HFF-Myc (cell line): ENCODE data around the gene VIT.

Experiments
- DNase-seq: peaks from one replicate; pipeline ENCODE4 v3.0.0-alpha.2; 2011; ENCODE audit warnings: low read depth; ENCODE audit errors: extremely low read depth
- H3K4me3 ChIP-seq: replicated peaks from 2 replicates; pipeline ENCODE4 v1.5.1; 2011; ENCODE audit warnings: low read depth, mild to moderate bottlenecking, control low read depth, low read length
- TF ChIP-seq, protein P1 (sequence below): IDR thresholded peaks from 2 replicates; pipeline ENCODE4 v1.5.1; 2012; ENCODE audit warnings: mild to moderate bottlenecking, low read depth, low read length, control low read depth; ENCODE audit errors: missing control alignments

VIT gene

GRCh38 chr2:36701918-36702317, 5.4 kb downstream of the VIT start:
- no peak for DNase-seq
- TF ChIP-seq, protein P1, sequence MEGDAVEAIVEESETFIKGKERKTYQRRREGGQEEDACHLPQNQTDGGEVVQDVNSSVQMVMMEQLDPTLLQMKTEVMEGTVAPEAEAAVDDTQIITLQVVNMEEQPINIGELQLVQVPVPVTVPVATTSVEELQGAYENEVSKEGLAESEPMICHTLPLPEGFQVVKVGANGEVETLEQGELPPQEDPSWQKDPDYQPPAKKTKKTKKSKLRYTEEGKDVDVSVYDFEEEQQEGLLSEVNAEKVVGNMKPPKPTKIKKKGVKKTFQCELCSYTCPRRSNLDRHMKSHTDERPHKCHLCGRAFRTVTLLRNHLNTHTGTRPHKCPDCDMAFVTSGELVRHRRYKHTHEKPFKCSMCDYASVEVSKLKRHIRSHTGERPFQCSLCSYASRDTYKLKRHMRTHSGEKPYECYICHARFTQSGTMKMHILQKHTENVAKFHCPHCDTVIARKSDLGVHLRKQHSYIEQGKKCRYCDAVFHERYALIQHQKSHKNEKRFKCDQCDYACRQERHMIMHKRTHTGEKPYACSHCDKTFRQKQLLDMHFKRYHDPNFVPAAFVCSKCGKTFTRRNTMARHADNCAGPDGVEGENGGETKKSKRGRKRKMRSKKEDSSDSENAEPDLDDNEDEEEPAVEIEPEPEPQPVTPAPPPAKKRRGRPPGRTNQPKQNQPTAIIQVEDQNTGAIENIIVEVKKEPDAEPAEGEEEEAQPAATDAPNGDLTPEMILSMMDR = no peak
- H3K4me3 ChIP-seq = no peak overlapping the region

- DNase-seq = no peak
- H3K4me3 ChIP-seq = no peak overlapping the region
Measured at GRCh38 chr2:36702781-36703180, 6.3 kb downstream of the VIT start.

GRCh38 chr2:36704475-36705150, 8.1 kb downstream of the VIT start:
- no peak overlapping the region for H3K4me3 ChIP-seq
- DNase-seq = no peak
- TF ChIP-seq, protein P1 = no peak

More at GRCh38 chr2:36702781-36703180, 6.3 kb downstream of the VIT start:
- TF ChIP-seq, protein P1 = no peak

GRCh38 chr2:36705326-36706020, 9.0 kb downstream of the VIT start:
- TF ChIP-seq, protein P1 = no peak
- no peak overlapping the region for H3K4me3 ChIP-seq
- DNase-seq = peak; percentile 21

DNA sequence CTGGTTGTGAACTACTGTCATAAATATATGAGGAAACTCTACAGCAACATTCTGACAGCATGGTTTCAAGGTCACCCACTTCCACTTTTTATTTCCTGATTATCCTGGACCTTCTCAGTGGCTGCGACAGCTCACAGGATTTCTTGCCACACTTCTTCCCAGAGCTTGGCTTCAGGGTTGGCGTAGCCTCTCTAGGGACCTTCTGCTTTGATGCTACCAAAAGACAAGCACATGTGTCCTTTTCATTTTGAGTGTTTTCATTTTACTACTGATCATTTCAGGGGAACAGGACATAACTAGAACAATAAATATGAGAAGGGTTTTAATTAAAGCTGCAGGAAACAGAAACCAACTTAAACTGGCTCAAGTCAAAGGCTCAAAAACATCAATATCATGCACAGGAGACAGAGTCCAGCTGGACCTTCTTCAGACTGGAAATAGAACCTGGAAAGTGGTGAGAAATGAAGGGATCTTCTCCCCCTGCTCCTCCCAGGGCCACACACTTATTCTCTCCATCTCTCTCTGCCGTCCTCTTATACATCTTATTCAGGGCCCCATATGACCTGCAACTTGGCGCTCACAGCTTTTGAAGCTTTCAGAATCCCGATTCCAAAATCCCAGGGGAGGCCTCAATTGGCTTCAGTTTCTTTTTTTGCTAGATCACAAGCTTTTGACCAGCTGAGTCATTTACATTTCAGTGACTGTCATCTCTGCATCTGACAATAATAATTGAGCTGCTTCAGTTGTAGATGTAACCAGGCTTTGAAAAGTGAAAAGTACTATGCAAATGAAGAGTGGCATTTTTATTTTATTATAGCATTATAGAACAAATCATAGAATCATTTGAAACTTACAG, 9.7 kb downstream of the VIT start:
- no peak overlapping the region for H3K4me3 ChIP-seq

GRCh38 chr2:36707050-36707449, 10.5 kb downstream of the VIT start:
- H3K4me3 ChIP-seq = no peak overlapping the region
- no peak for DNase-seq
- TF ChIP-seq, protein P1 = no peak

More for the DNA sequence above, 9.7 kb downstream of the VIT start:
- TF ChIP-seq, protein P1 = no peak
- no peak for DNase-seq
